GM19467 (cell line): ENCODE data around the gene RWDD1.
"Not testable (repeated sequence)": the region's sequence is repeated elsewhere in the genome, so short reads cannot be mapped to it uniquely, and the experiment has no call there.

Experiments used
- ATAC-seq: cut with Tn5 transposase; IDR thresholded peaks from one replicate; pipeline ENCODE4 v1.9.1; 2021; ENCODE audit warnings: mild to moderate bottlenecking, moderate library complexity; ENCODE audit not compliant: unreplicated experiment

The RWDD1 gene

DNA sequence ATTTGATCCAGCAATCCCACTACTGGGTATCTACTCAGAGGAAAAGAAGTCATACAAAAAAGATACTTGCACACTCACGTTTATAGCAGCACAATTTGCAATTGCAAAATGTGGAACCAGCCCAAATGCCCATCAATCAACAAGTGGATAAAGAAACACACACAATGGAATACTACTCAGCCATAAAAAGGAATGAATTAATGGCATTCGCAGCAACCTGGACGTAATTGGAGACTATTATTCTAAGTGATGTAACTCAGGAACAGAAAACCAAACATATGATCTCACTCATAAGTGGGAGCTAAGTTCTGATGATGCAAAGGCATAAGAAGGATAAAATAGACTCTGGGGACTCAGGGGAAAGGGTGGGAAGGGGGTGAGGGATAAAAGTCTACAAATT, 33.6 kb downstream of the RWDD1 start:
- ATAC-seq: not testable (repeated sequence)

GRCh38 chr6:116605935-116606334, 34.6 kb downstream of the RWDD1 start:
- ATAC-seq: no peak

GRCh38 chr6:116611056-116611455, 39.8 kb downstream of the RWDD1 start:
- ATAC-seq: no peak

- ATAC-seq: peak; percentile 99
Measured at GRCh38 chr6:116615937-116616736, 44.8 kb downstream of the RWDD1 start, which contains the start of gene RSPH4A. Gene RSPH4A, plus strand, starts transcription at chr6:116616479. Its CDS starts 145 bp downstream, at chr6:116616624.

DNA sequence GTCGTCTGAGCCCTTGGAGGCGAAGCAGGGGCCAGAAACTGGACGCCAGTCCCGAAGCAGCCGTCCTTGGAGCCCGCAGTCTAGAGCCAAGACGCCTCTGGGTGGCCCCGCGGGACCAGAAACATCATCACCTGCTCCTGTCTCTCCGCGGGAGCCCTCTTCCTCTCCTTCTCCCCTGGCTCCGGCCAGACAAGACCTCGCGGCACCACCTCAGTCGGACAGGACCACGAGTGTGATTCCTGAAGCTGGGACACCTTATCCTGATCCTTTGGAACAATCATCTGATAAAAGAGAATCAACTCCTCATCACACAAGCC, 45.4 kb downstream of the RWDD1 start:
- ATAC-seq: no peak

DNA sequence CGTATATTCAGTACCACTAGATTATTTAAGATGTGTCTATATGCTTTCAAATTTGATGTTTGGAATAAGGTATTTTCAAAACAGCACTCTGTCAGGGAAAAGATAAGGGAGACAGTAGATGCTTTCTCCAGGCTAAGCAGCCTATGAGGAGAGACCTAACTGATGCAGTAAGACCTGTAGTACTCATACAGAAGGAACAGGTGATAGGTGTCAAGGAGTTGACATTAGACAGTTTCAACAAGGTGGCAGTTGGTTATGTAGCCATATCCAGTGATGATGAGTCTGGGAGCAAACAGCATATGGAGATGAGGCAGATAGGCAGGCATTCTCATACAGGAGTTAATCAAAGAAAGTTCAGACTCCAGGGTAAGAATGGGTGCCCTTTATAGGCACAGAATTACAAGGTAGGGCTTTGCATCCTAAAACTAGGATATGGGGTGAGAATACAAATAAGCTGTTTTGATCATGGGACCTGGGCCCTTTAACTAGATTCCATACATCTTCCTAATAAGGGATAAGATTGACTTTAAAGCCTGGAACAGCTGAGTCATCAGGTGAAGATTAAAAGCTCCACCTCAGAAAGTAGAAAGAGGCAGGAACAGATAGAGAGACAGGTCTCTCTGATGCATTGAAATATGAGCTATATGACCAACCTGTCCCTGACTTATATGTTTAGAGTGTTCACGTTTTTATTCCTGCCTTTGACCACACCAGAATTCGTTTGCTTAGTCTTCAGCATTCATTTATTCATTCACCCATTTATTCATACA, 52.9 kb downstream of the RWDD1 start:
- no peak for ATAC-seq

- ATAC-seq: no peak
Measured at GRCh38 chr6:116625872-116626271, 54.6 kb downstream of the RWDD1 start.

GRCh38 chr6:116629563-116629981, 58.3 kb downstream of the RWDD1 start:
- ATAC-seq: no peak

DNA sequence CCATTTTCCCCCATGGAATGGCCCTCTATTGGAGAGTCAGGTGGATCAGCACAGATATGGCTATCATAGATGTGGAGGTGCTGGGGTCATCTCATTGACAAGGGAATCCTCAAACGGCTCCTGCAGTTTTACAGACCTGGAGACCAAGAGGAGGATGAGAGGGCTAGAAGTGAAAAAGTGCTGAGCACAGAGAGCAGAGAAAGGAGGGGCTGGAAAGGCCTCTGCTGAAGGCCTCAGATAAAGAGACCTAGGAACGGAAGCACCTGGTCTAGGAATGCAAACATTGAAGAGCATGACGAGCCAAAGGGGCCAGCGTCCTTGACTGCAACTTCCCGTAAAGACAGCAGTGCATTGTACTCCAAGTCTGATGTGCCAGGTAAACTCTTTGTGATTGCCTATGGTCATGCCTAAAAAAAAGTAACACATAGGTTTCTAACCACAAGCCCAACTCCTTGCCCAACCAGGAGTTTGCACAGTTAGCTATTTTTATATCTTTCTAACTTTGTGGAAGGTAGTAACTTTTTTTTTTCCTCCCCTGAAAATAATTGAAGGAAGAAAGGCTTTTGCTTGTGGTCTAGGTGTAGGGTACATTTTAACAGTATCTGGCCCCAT, 60.2 kb downstream of the RWDD1 start:
- ATAC-seq: peak; percentile 70

DNA sequence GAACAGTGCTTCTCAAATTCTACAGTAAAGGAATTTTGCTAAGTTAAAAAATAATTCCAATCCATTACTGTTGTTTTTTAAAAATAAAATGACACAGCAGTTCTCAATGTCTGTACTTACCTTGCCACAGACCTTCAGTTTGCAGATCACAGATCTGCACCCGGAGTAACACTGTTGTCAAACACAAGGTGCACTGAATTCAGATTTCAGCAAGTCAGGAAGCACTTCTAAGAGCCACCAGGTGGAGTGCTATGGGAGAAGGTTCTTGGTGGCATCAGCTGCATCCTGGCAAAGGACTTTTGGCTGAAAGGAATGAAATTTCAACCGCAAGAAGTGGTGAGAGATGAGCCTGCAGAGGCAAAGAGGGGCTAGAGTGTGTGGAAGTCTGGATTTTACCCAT, 62.4 kb downstream of the RWDD1 start:
- no peak for ATAC-seq
